Inflammatory macrophage treated with lipopolysaccharide for 1 hour (primary cell): ENCODE data around the gene KCNN3.

Experiments
- DNase-seq, 2 donors: peaks; one replicate each; pipeline ENCODE4 v3.0.0-alpha.2; 2020 to 2022

KCNN3 gene

GRCh38 chr1:154860156-154860870 is 9.8 kb downstream of the KCNN3 start:
- peak; percentile 18 to 25 for DNase-seq

- DNase-seq: peak in 1 of 2 donors; percentile 1
These were observed 10.3 kb downstream of the KCNN3 start for GRCh38 chr1:154859786-154860155.

GRCh38 chr1:154859151-154859785 is 10.8 kb downstream of the KCNN3 start:
- no peak for DNase-seq

GRCh38 chr1:154857441-154858215 is 12.5 kb downstream of the KCNN3 start:
- DNase-seq: peak in 1 of 2 donors; percentile 5

GRCh38 chr1:154857022-154857421 is 13.1 kb downstream of the KCNN3 start:
- DNase-seq: no peak

- no peak for DNase-seq
These were observed 13.5 kb downstream of the KCNN3 start for GRCh38 chr1:154856544-154856943.

- DNase-seq: no peak
These were observed 14.0 kb downstream of the KCNN3 start for GRCh38 chr1:154856049-154856448.

- no peak for DNase-seq
These were observed 14.8 kb downstream of the KCNN3 start for GRCh38 chr1:154855186-154855851.

GRCh38 chr1:154852845-154853244 is 17.2 kb downstream of the KCNN3 start:
- no peak for DNase-seq

- no peak for DNase-seq
These were observed 18.5 kb downstream of the KCNN3 start for GRCh38 chr1:154851392-154852177.

- no peak for DNase-seq
These were observed 20.4 kb downstream of the KCNN3 start for GRCh38 chr1:154849645-154850131.

- no peak for DNase-seq
These were observed 21.1 kb downstream of the KCNN3 start for GRCh38 chr1:154848983-154849382.

- no peak for DNase-seq
These were observed 22.2 kb downstream of the KCNN3 start for GRCh38 chr1:154847891-154848290.

- DNase-seq: no peak
These were observed 23.3 kb downstream of the KCNN3 start for GRCh38 chr1:154846565-154847442.

- DNase-seq: no peak
These were observed 24.2 kb downstream of the KCNN3 start for GRCh38 chr1:154845879-154846278.

GRCh38 chr1:154845174-154845573 is 24.9 kb downstream of the KCNN3 start:
- no peak for DNase-seq

GRCh38 chr1:154844297-154844681 is 25.8 kb downstream of the KCNN3 start:
- DNase-seq: no peak

GRCh38 chr1:154843636-154844296 is 26.3 kb downstream of the KCNN3 start:
- DNase-seq: no peak

GRCh38 chr1:154842635-154843034 is 27.4 kb downstream of the KCNN3 start:
- DNase-seq: no peak

- no peak for DNase-seq
These were observed 28.7 kb downstream of the KCNN3 start for GRCh38 chr1:154841384-154841783.
